ENCODE results near the gene CDH13. TPM values are rescaled to one million over a fixed set of nuclear protein-coding genes. Genes with fewer than 3 reads are reported as not detected.

The CDH13 gene
- total and polyA plus RNA-seq, 2 of the 8 experiments (the other 6 are each of a cell fraction or from before 2014, with no cell fraction given) = 2.3 to 2.4 TPM

GRCh38 chr16:83305092-83305491 lies 678.3 kb downstream of the CDH13 start (continued):
- TF ChIP-seq BCL11A (IDR thresholded peaks at IDR 0.05; ENCODE audit: low read depth in 2 of 2, low read length in 2 of 2) = no peak
- no peak for TF ChIP-seq RNF2 (IDR thresholded peaks at IDR 0.05; ENCODE audit: borderline replicate concordance, low read depth, low read length, missing control alignments, poor library complexity, severe bottlenecking)
- TF ChIP-seq SUZ12 (IDR thresholded peaks at IDR 0.05; ENCODE audit: low read length) = no peak
- no peak for TF ChIP-seq CHD7 (IDR thresholded peaks at IDR 0.05; ENCODE audit: insufficient replicate concordance, low read length)
- no peak for TF ChIP-seq E2F6 (IDR thresholded peaks at IDR 0.05)
